Chondrocyte (in vitro differentiated cells): ENCODE results near the gene ADARB2. TPM values are rescaled to one million over a fixed set of nuclear protein-coding genes. Genes with fewer than 3 reads are reported as not detected.

Source experiments
- DNase-seq: peaks from one replicate; pipeline ENCODE4 v3.0.0; 2021; ENCODE audit warnings: mixed read lengths, low spot score
- H3K27ac Mint-ChIP-seq: one replicate; pipeline ENCODE4 v1.8.0; 2021; ENCODE audit warnings: mild to moderate bottlenecking, moderate library complexity, mixed read lengths; ENCODE audit not compliant: unreplicated experiment
- H3K27me3 Mint-ChIP-seq: 2 replicates; pipeline ENCODE4 v1.8.0; 2021; ENCODE audit warnings: low read depth, mixed read lengths
- H3K36me3 Mint-ChIP-seq: 2 replicates; pipeline ENCODE4 v1.8.0; 2021; ENCODE audit warnings: low read depth, mixed read lengths
- H3K4me1 Mint-ChIP-seq: 2 replicates; pipeline ENCODE4 v1.8.0; 2021; ENCODE audit warnings: low read depth, mild to moderate bottlenecking, mixed read lengths
- H3K4me3 Mint-ChIP-seq: one replicate; pipeline ENCODE4 v1.8.0; 2021; ENCODE audit warnings: mild to moderate bottlenecking, moderate library complexity, mixed read lengths; ENCODE audit not compliant: unreplicated experiment
- H3K9me3 Mint-ChIP-seq: 2 replicates; pipeline ENCODE4 v1.8.0; 2021; ENCODE audit warnings: low read depth, mixed read lengths
- total RNA-seq: library from RNA; stranded (reverse); gene quantifications from 3 replicates; pipeline ENCODE4 v1.2.1, GENCODE V29; 2021
- TF ChIP-seq, protein P1 (sequence below): fragments of 200-600 bp; sonication (generic); IDR thresholded peaks from 2 replicates; pipeline ENCODE4 v1.5.0; 2021; ENCODE audit warnings: antibody characterized with exemption, mild to moderate bottlenecking, moderate library complexity

The ADARB2 gene
- total RNA-seq, 1 donor from 2014 or later, result 3.3 TPM

DNA sequence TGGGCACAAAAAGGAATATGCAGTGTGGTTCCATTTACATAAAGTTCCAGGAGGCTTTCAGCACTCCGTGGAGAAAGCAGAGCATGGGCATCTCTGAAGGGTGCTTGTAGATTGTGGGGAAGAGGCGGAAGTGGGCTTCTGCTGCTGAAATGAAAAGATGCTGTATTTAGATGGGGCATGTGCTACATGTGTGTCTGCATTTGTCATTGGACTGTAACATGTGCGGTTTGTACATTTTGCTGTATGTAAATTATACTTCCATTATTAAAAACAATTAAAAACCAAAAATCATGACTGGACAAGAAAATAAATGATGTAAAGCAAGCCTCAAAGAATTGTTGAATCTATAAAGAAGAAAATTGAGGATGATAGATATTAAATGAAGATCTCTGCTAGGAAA, 347.1 kb downstream of the ADARB2 start:
- Mint-ChIP-seq H3K4me1 (peaks cover 12% of the 10 kb centered on the region), H3K27ac (no peak overlapping the region), H3K9me3 (peaks cover 21% of the 10 kb centered on the region), H3K36me3 (peaks cover 3% of the 10 kb centered on the region), H3K27me3 (no peaks in the 10 kb centered on the region), H3K4me3 (no peak overlapping the region)
- TF ChIP-seq, protein P1, sequence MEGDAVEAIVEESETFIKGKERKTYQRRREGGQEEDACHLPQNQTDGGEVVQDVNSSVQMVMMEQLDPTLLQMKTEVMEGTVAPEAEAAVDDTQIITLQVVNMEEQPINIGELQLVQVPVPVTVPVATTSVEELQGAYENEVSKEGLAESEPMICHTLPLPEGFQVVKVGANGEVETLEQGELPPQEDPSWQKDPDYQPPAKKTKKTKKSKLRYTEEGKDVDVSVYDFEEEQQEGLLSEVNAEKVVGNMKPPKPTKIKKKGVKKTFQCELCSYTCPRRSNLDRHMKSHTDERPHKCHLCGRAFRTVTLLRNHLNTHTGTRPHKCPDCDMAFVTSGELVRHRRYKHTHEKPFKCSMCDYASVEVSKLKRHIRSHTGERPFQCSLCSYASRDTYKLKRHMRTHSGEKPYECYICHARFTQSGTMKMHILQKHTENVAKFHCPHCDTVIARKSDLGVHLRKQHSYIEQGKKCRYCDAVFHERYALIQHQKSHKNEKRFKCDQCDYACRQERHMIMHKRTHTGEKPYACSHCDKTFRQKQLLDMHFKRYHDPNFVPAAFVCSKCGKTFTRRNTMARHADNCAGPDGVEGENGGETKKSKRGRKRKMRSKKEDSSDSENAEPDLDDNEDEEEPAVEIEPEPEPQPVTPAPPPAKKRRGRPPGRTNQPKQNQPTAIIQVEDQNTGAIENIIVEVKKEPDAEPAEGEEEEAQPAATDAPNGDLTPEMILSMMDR, result no peak
- DNase-seq, result no peak

DNA sequence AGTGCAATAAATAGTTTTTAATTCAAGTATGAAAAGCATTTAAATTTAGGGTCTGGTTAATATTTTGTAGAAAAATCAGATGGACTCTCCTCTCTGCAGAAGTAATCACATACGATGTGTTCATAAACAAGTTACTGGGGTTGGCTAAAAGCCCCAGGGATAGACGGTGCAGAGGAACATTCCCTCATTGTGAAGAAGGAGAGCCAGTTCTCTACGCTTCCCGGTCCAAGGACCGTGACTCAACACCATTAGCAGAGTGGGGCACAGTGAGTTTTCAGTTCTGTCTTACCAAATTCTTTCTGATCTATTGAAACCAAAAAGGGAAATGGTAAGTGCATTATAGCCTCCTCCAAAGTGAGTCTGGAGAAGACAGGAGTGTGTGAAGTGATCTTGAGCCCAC, 353.3 kb downstream of the ADARB2 start:
- peaks cover 17% of the 10 kb centered on the region for H3K4me1 Mint-ChIP-seq
- H3K36me3 Mint-ChIP-seq, result peaks cover 3% of the 10 kb centered on the region
- no peak for DNase-seq
- H3K27ac Mint-ChIP-seq, result no peak overlapping the region
- H3K9me3 Mint-ChIP-seq, result peaks cover 27% of the 10 kb centered on the region
- TF ChIP-seq, protein P1, result no peak
- H3K27me3 Mint-ChIP-seq, result no peaks in the 10 kb centered on the region
- no peak overlapping the region for H3K4me3 Mint-ChIP-seq

DNA sequence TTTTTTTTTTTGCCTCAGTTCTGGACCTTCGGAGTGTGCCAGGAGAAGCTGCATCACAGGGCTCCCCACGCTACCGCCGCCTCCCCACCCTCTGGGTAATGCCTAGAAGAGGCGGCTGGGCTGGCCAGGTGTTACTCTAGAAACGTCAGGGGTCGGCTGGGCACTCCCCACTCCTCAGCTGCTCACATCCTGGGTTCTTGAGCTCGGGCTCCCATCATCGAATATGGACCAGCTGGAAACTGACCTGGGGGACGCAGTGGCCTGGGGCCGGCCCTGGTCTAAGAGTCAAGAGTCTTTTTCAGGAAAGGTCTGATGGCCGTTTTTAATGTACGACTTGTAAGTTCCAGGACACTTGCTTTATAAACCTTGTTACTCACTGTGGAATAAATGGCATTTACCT, 354.6 kb downstream of the ADARB2 start:
- TF ChIP-seq, protein P1, result no peak
- H3K27me3 Mint-ChIP-seq, result peaks cover 3% of the 10 kb centered on the region
- peaks cover 22% of the 10 kb centered on the region for H3K9me3 Mint-ChIP-seq
- peaks cover 26% of the 10 kb centered on the region for H3K4me1 Mint-ChIP-seq
- peak; percentile 59 for DNase-seq
- H3K4me3 Mint-ChIP-seq, result no peak overlapping the region
- H3K36me3 Mint-ChIP-seq, result peaks cover 3% of the 10 kb centered on the region
- H3K27ac Mint-ChIP-seq, result no peak overlapping the region

DNA sequence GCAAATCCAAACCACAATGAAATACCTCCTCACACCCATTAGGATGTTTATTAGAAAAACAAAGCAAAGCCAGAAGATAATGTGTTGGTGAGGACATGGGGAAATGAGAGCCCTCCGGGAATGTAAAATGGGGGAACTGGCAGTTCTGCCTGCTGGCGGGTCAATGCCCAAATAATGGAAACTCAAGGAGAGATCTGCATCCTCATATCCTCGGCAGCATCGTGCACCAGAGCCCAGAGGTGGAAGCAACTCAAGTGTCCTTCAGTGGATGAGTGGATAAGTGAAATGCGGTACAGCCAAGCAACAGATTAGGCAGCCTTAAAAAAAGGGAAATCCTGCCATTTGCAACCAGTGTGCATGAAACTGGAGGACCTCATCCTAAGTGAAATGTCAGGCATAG, 356.0 kb downstream of the ADARB2 start:
- Mint-ChIP-seq H3K9me3 (peaks cover 16% of the 10 kb centered on the region), H3K4me1 (peaks cover 19% of the 10 kb centered on the region), H3K36me3 (peaks cover under 1% of the 10 kb centered on the region), H3K27me3 (peaks cover 3% of the 10 kb centered on the region), H3K4me3 (no peak overlapping the region), H3K27ac (no peak overlapping the region)
- TF ChIP-seq, protein P1, result no peak
- DNase-seq, result no peak

DNA sequence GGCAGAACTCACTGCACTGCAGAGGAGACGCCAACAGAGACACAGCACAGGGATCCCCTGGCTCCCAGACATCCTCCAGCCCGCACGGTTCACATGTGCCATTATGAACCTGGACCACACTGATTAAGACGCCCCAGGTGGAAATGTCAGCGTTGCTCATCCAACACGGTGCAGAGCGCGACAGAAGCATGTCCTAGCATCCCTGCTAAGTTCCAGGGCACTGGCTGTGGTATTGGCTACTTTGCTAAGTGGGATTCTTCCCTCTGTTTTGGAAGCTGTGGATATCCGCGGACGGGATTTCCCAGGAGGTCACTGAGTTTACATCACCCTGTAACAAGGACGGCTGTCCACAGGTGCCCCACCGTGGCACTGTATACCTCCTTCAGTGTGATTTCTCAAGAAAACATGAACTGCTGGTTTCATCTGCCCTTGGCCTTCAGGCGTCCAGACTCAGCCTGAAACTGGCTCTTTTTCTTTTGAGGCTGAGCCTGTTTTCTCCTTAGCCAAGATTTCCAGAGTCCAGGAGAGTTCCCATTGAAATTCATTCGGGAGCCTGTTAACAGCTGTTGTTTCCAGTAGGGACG, 357.1 kb downstream of the ADARB2 start:
- Mint-ChIP-seq H3K9me3 (peaks cover 7% of the 10 kb centered on the region), H3K4me1 (peaks cover 19% of the 10 kb centered on the region), H3K4me3 (no peak overlapping the region), H3K36me3 (no peaks in the 10 kb centered on the region), H3K27me3 (peaks cover 3% of the 10 kb centered on the region), H3K27ac (no peak overlapping the region)
- DNase-seq, result peak; percentile 69
- TF ChIP-seq, protein P1, result no peak
